Activated CD4-positive, CD25-positive, alpha-beta regulatory T cell treated with anti-CD3 and anti-CD28 coated beads, Interleukin-2, amount 50 U/mL, for 16 hours (primary cell): ENCODE measurements around the gene CMIP.
"Not testable (repeated sequence)": the region's sequence is repeated elsewhere in the genome, so short reads cannot be mapped to it uniquely, and the experiment has no call there.

Experiments used
- DNase-seq: peaks from one replicate; pipeline ENCODE4 v3.0.0-alpha.2; 2020; ENCODE audit warnings: low read depth, low spot score

The CMIP gene

DNA sequence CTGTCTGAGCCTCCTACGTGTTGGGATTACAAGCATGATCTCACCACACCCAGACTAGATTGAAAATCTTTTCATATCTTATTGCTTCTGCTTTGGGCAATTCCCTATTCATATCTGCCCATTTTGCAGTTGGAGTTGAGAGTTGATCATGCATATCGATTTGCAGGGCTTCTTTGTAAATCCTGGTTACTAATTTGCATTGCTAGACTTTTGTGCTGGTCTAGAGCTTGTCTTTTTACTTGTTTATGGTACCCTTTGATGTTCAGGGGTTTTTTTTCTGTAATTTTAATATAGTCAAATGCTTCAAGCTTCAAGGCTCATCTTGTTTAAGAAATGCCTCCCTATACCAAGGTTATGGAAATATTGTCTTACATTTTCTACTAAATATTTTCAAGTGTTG, 23.5 kb upstream of the CMIP start:
- DNase-seq = no peak

DNA sequence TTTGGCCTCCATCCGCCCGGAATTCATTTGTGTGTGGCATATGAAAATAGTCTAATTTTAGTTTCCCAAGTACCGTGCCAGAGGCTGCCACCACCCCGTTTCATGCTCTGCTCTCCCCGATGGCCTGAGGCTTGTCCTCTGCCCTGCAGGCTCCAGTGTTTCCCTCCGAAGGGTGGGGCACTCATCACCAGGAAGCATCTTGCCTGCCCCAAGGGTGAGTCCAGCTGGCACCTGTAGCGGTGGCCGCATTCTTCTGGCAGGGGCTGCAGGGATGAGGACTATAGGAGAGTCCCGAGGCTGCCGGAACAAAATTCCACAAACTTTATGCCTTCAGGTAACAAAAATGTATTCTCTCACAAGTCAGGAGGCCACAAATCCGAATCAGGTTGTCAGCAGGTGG, 23.1 kb upstream of the CMIP start:
- DNase-seq = no peak

DNA sequence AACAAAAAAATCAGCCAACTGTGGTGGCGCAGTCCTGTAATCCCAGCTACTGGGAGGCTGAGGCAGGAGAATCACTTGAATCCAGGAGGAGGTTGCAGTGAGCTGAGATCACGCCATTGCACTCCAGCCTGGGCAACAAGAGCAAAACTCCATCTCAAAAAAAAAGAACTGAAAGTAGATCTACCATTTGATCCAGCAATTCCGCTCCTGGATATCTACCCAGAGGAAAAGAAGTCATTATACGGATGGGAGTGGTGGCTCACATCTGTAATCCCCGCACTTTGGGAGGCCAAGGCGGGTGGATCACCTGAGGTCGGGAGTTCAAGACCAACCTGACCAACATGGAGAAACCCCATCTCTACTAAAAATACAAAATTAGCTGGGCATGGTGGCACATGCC, 22.5 kb upstream of the CMIP start:
- not testable (repeated sequence) for DNase-seq

DNA sequence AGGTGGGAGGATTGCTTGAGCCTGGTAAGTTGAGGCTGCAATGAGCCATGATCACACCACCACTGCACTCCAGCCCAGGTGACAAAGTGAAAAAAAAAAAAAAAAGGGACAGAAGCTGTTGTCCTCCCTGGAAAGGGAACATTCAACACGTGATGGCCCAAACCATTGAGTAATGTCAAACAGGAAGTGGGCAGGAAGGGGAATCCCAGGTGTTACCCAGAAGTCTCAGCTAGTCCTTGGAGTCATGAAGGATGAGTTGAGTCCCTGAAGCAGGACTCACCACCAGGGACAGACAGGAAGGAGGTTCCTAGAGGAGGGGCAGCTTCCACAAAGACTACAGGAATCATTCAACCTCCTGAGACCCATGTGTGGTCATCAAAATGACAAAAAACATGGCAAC, 19.8 kb upstream of the CMIP start:
- DNase-seq = no peak

DNA sequence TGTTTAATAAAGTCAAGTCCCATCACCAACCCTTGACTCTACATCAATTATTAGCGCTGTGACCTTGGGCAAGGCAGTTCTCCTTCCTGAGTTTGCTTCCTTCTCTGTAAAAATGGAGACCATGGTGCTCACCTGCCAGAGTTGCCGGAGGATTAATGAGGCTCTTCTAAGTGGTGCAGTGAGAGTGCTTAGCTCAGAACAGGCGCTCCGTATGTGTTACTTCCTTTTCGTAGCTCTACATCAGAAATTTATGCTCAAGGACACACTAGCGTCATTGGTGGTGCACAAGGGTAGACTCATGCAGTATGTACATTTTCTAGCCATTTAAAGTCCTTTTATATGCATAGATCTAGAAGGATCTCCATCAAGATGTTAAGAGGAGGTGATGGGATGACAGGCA, 17.4 kb upstream of the CMIP start:
- DNase-seq = no peak

DNA sequence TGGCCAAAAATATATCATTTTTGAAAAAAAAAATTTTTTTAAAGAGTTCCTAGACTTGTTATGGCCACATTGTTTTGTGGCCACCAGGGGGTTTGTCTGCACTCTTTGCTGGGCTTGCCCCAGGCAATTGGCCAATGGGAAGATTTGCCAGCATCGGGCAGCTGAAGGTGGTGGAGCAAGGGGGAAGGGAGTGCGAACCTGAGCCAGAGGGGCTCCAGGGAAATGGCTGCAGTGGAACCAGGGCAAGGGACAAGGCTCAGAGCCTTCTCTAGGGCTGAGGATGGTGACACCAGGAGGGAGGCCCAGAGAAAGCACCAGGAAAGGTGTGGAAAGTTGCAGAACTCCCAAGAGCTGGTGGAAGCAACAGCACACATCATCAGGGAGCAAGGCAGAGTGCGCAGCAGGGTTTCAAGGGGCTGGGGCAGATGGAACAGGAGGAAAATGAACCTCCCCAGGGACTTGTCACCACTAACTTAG, 15.5 kb upstream of the CMIP start:
- no peak for DNase-seq

DNA sequence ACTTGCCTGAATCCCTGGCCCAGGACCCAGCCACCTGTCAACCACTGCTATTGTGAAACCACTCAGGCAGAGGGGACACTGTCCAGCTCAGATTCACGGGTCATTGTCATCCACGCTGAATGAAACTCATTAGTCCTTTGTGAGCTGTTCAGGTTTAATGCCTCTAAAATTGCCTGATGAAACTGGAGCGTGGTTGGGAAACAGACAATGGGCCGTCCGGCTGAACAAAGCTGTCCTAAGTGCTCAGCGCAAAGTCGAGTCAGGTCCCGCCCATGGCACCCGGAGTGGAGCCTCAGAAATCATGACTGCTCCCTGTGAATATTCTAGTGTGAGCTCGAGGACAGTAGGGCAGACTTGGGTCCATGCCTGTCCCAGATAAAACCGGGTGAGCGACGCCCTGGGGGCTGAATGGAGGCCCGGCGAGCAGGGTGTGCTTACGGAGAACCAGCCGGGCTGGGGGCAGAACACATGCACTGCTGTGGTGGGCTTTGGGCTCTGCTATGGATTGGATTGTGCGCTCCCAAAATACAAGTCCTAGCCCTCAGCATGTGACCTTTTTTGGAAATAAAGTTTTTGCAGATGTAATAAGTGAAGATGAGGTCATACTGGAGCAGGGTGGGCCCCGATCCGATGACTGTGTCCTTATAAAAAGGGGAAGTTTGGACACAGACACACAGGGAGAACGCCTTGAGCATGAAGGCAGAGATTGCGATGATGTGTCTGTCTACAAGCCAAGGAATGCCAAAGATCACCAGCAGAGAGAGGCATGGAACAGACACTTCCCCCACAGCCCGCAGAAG, 12.9 kb upstream of the CMIP start:
- DNase-seq = no peak

DNA sequence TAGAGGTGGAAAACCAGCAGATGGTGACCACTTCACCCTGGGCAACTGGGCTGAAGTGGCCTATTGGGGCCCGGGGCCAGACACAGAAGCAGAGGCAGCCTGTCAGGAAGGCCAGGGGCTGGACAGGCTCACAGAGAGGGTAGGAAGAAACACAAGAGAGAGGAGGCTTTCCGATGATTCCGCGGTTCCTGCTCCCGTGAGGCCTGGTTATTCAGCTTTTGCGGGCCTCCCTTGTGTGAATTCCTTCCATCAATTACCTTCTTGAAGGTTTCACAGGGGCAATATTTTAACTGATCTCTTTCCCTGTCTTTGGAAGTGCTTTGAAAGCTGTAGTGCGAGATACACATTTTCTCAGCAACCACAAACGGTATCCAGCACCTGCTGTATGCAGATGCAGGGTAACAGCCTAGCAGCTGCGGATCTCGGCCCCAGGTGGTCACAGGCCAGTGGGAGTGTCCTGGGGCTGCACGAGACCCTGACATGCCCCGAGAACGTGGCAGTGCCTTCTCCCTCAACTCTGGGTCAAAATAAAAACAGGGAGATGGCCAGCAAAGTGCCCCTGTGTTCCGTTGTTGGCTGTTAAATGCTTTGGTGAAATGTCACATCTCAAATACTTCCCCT, 11.6 kb upstream of the CMIP start:
- DNase-seq = no peak

DNA sequence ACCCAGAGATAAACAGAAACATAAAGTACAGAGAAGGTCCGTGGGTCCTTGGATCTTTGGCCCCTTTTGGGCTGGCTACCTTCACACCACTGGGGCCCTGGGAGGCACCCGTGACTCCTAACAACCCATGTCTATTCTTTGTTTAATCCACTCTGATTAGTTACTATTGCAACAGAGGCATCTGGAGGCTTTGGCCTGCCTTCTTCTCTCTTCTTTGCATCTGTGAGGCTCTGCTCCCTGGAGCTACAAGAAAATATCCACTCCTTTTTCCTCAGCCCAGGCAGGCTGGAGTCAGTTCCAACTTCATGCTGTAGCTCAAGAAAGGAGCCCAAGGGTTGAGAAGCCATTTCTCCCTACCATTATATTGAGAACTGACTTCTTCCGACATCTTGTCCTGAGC, 9.5 kb upstream of the CMIP start:
- DNase-seq = no peak

DNA sequence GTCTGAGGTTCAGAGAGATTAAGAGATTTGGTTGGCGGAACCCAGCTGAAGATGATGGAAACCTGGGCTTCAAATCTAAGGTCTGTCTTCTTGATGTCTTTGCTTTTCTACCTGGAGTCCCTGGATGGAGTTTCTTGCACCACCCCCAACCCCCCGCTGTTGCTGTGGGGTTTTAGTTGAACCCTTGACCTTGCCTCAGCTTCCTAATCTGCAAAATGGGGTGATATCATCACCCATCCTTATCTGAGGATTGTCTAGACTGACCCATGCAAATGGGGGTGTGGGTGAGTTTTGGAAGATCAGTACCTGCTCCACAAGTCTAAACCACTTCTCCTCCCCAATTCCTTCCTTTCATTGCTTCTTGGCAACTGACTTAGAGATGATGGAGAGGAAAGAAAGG, 9.0 kb upstream of the CMIP start:
- no peak for DNase-seq

GRCh38 chr16:81436386-81436785, 8.2 kb upstream of the CMIP start:
- DNase-seq = no peak

DNA sequence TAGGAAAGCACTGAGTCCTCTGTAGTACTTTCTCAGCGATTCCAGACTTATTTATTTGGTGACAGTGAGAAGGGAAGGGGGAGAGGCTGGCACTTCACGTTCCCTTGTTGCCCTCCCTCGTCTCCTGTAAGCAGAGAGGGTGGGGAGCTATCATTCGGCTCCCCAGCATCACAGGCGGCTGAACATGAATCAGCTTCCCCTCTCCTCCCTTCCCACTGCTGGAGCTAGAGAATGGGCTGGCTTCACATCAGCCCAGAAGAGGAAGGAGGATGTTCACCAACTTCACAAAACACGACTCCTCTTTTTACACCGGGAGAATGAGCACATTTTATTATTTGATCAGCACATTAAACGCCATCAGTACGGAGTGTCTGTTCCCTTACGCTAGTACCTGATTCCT, 6.7 kb upstream of the CMIP start:
- DNase-seq = no peak

DNA sequence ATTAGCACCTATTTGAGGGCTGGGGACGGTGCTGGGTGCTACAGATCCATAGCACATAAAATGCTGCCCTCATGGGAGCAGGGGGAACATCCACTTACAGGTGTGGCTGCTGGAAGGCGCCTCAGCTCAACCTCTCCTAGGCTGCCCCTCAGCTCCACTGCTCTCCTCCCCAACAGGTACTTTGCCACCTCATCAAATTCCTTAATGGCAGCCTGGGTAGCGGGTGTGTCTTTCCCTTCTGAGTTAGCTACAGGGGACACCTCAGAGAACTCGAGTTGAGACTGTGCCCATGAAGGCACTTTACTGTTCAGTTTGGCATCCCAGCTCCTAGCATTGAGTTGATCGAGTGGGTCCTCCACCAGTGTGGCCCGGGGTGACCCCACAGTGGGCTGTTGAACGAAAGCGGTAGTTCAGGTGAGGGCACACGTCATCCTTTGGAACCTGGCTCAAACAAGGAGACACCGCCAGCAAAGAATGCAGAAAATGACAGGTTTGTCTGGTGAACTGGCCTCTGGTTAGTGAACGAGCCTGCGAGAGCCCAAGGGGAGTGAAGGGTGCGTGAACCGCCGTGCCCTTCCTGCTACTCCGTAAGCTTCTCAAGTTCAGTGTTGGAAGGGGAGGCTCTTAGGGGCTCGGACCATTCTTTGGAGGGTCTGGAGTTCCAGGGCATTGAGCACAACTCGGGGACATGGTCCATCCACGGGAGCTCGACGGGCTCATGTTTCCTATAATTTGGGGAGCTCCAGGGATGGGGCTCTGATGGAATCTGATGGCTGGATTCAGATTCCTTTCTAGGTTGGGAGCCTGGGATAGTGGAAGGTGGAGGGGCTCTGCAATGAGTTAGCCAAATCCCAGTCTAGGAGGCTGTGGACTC, 3.5 kb upstream of the CMIP start:
- no peak for DNase-seq

GRCh38 chr16:81442220-81442915, 2.2 kb upstream of the CMIP start:
- no peak for DNase-seq

DNA sequence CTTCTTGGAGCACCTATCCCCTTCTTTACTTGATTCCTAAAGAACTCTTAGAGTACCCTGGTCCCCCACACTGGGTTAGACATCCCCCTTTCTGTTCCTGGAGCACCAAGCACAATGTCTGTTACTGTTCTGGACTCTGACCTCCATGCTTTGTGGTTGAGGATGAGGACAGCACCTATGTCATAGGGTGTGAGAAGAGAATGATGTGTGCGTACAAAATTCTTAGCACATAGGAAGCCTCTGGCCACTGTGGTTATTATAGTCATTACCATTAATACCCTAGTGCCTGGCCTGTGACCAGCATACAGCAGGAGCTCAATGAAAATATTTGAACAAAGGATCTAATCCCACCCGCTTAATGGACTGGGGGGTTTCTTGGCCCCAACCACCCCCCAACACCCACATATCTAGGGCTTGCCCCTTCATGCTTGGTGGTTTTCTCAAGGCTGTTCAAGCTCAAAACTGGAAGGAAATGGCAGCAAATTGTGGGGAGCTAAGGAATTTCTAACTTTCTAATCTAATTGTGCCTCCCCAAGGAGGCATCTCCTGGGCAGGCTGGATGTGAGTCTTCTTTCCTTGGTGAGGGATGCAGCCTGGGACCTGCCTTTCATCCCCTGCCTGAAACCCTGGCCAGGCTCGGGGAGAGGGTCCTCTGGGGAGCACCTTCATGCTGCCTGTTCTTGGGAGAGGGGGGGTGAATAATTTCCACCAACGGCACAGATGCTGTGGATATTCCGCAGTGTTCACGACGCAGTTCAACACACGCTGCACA, 1.5 kb upstream of the CMIP start:
- no peak for DNase-seq

GRCh38 chr16:81443688-81444447, 740 bp upstream of the CMIP start:
- no peak for DNase-seq

DNA sequence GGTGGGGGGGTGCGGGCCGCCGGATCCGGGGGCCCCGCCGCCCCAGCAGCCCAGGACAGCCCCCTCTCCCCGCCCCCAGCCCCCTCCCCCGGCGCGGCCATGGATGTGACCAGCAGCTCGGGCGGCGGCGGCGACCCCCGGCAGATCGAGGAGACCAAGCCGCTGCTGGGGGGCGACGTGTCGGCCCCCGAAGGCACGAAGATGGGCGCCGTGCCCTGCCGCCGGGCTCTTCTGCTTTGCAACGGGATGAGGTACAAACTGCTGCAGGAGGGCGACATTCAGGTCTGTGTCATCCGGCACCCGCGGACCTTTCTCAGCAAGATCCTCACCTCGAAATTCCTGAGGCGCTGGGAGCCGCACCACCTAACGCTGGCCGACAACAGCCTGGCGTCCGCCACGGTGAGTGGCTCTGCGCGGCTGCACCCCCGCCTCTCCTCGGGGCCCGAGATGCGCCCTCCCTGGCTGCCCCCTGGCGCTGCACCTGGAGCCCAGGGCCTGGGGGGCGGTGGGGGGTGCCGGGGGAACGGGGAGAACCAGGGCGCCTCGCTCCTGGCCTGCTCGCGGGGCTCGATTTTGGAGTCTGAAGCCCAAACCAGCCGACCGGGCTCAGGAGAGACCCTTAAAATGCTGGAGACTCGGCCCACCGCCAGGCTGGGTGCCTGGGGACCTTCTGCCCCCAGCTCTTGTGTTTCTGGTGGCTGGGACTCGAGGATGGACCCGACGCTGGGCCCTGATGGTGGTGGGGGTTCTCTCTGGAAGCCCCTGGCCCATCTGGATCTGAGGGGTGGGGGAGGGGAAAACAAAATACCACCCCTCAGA, 744 bp downstream of the CMIP start:
- no peak for DNase-seq

DNA sequence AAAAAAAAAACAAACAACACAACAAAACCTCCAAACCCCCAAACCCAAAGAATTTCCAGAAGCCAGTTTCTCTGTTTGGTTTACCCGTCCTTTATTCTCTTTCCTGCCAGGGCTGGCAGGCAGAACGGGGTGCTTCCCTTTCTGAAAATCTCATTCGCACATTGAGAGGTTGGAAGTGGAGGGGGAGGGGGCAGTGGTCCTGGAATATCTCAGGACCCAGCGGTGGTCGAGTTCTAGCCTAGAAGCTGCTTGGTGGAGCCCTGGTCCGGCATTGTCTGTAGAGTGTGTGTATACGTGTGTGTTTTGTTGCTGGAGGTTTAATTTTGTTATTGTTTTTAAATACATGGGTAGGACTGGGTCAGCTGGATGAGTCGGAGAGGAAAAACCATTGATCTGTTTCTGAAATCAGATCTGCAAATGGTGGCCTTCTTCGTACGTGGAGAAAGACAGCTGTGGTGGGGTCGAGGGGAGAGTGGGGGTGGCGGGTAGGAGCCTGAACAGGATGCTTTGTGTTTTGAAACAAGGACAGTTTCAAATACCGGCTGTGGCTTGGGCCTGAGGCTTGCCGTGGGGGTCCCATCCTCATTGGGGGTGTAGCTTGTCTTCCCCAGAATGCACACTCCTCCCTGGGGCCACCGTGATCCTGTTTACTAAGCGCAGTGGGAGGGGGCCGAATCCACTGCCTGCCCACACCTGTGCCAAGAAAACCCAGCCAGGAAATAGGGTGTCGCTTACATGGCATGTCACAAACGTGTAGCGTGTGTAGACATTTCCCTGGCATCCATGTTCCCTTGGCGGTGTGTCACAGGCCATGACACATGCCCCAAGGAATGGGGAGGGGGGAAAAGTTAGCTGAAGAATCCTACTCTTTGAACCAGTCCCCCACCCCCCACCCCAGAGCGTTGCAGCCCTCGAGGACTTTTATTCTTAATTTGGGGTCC, 1.6 kb downstream of the CMIP start:
- no peak for DNase-seq
